WTC11 (cell line): ENCODE data around the gene PLXDC2. TPM values are rescaled to one million over a fixed set of nuclear protein-coding genes. Genes with fewer than 3 reads are reported as not detected.
A peak's percentile ranks its signal among the peaks of the same experiment; 100 is the strongest.

Experiments used
- ATAC-seq: fragments of 200-7000 bp; cut with Tn5 transposase; 2 replicates; pipeline ENCODE4 v1.10.0; 2021; ENCODE audit warnings: mild to moderate bottlenecking, moderate library complexity
- CTCF ChIA-PET: fragments of 300-600 bp; sonication (Branson Sonifier 250); formaldehyde crosslinking; loops from one replicate; lab custom pipeline; 2021; ENCODE audit warnings: antibody characterized with exemption; lab: Charles Lee
- POLR2A ChIA-PET: fragments of 350-600 bp; sonication (Branson Sonifier 250); formaldehyde crosslinking; loops from one replicate; lab custom pipeline; 2021; ENCODE audit warnings: antibody characterized with exemption; lab: Charles Lee
- DNase-seq: peaks from one replicate; pipeline ENCODE4 v3.0.0; 2021; ENCODE audit warnings: low spot score
- H3K27ac Mint-ChIP-seq: 2 replicates; pipeline ENCODE4 v1.8.0; 2021; ENCODE audit warnings: mixed read lengths
- H3K27me3 Mint-ChIP-seq: 2 replicates; pipeline ENCODE4 v1.8.0; 2021; ENCODE audit warnings: low read depth, mild to moderate bottlenecking, moderate library complexity, mixed read lengths
- H3K36me3 Mint-ChIP-seq: 2 replicates; pipeline ENCODE4 v1.8.0; 2021; ENCODE audit warnings: mixed read lengths
- H3K4me1 Mint-ChIP-seq: 2 replicates; pipeline ENCODE4 v1.8.0; 2022; ENCODE audit warnings: mixed read lengths
- H3K4me3 Mint-ChIP-seq: 2 replicates; pipeline ENCODE4 v1.8.0; 2021; ENCODE audit warnings: mild to moderate bottlenecking, moderate library complexity, mixed read lengths
- H3K9me3 Mint-ChIP-seq: 2 replicates; pipeline ENCODE4 v1.8.0; 2021; ENCODE audit warnings: mixed read lengths
- ARID4B ChIP-seq: sonication (generic); formaldehyde crosslinking; IDR thresholded peaks from 2 replicates; pipeline ENCODE4 v1.8.0; 2023; ENCODE audit warnings: missing genetic modification reagents, mild to moderate bottlenecking, borderline replicate concordance
- ATF2 ChIP-seq: sonication (generic); formaldehyde crosslinking; IDR thresholded peaks from 2 replicates; pipeline ENCODE4 v1.8.1; 2022; ENCODE audit warnings: low read depth, missing genetic modification reagents, borderline replicate concordance
- CTCF ChIP-seq: fragments of 200-600 bp; IDR thresholded peaks from 2 replicates; pipeline ENCODE4 v1.8.0; 2022; ENCODE audit warnings: antibody characterized with exemption
- ERG ChIP-seq: fragments of 250-450 bp; sonication (Bioruptor Pico); IDR thresholded peaks from 2 replicates; pipeline ENCODE4 v1.8.0; 2021; ENCODE audit warnings: mild to moderate bottlenecking
- FOXK1 ChIP-seq: sonication (generic); formaldehyde crosslinking; IDR thresholded peaks from 2 replicates; pipeline ENCODE4 v1.8.0; 2022; ENCODE audit warnings: mild to moderate bottlenecking, moderate library complexity, missing genetic modification reagents
- HMGA2 ChIP-seq: fragments of 250-450 bp; sonication (Bioruptor Pico); IDR thresholded peaks from 2 replicates; pipeline ENCODE4 v1.4.0; 2021; ENCODE audit warnings: mild to moderate bottlenecking, moderate library complexity
- IRF1 ChIP-seq: sonication (generic); formaldehyde crosslinking; IDR thresholded peaks from 2 replicates; pipeline ENCODE4 v1.8.0; 2023; ENCODE audit warnings: missing genetic modification reagents
- JUN ChIP-seq: sonication (generic); formaldehyde crosslinking; IDR thresholded peaks from 2 replicates; pipeline ENCODE4 v1.8.0; 2023; ENCODE audit warnings: mild to moderate bottlenecking, missing genetic modification reagents
- MLX ChIP-seq: sonication (generic); formaldehyde crosslinking; IDR thresholded peaks from 2 replicates; pipeline ENCODE4 v1.8.1; 2023; ENCODE audit warnings: mild to moderate bottlenecking, missing genetic modification reagents, moderate library complexity
- SOX15 ChIP-seq: fragments of 250-450 bp; sonication (Bioruptor Pico); IDR thresholded peaks from 2 replicates; pipeline ENCODE4 v1.9.0; 2021; ENCODE audit warnings: mild to moderate bottlenecking
- STAT6 ChIP-seq: sonication (generic); formaldehyde crosslinking; conservative IDR thresholded peaks from 2 replicates; pipeline ENCODE4 v1.8.1; 2023; ENCODE audit warnings: mild to moderate bottlenecking, low read depth, missing genetic modification reagents, moderate library complexity
- TEAD1 ChIP-seq: sonication (generic); formaldehyde crosslinking; IDR thresholded peaks from 2 replicates; pipeline ENCODE4 v1.8.0; 2022; ENCODE audit warnings: mild to moderate bottlenecking, missing genetic modification reagents
- ZNF219 ChIP-seq: sonication (generic); formaldehyde crosslinking; IDR thresholded peaks from 2 replicates; pipeline ENCODE4 v1.8.0; 2023; ENCODE audit warnings: missing genetic modification reagents, mild to moderate bottlenecking, borderline replicate concordance
- ZNF512 ChIP-seq: sonication (generic); formaldehyde crosslinking; IDR thresholded peaks from 2 replicates; pipeline ENCODE4 v1.8.1; 2022; ENCODE audit warnings: missing genetic modification reagents, borderline replicate concordance
- total RNA-seq: library from RNA; stranded (reverse); gene quantifications from 3 replicates; pipeline ENCODE4 v1.2.3, GENCODE V29; 2021

PLXDC2 gene
- total RNA-seq, 1 experiment from 2014 or later, result 31.7 TPM

- no peaks in the 10 kb centered on the region for H3K27me3 Mint-ChIP-seq
- no peak overlapping the region for H3K4me3 Mint-ChIP-seq
- peaks cover 12% of the 10 kb centered on the region for H3K36me3 Mint-ChIP-seq
- ATAC-seq (peak; percentile 63), DNase-seq (no peak)
- peaks cover 36% of the 10 kb centered on the region for H3K4me1 Mint-ChIP-seq
- ChIA-PET CTCF (no interaction called here), POLR2A (no interaction called here)
- TF ChIP-seq IRF1 (CRISPR knock-in tag) (no peak), HMGA2 (CRISPR knock-in tag) (no peak)
- H3K9me3 Mint-ChIP-seq, result peaks cover 7% of the 10 kb centered on the region; the same call in 1 of the 2 replicates
- H3K27ac Mint-ChIP-seq, result no peak overlapping the region
Observed at GRCh38 chr10:20110125-20111100, 294.2 kb downstream of the PLXDC2 start.

- Mint-ChIP-seq H3K9me3 (peaks cover 7% of the 10 kb centered on the region; the same call in 1 of the 2 replicates), H3K4me1 (peaks cover 56% of the 10 kb centered on the region), H3K27me3 (no peaks in the 10 kb centered on the region), H3K36me3 (peaks cover 12% of the 10 kb centered on the region), H3K27ac (peak overlapping the region; percentile 64), H3K4me3 (no peak overlapping the region)
- no peak for TF ChIP-seq TEAD1 (CRISPR knock-in tag)
- no peak for TF ChIP-seq FOXK1
- no peak for TF ChIP-seq SOX15 (CRISPR knock-in tag)
- TF ChIP-seq CTCF, result no peak
- no peak for TF ChIP-seq MLX
- no peak for TF ChIP-seq JUN (CRISPR knock-in tag)
- CTCF ChIA-PET, result no interaction called here
- DNase-seq (no peak), ATAC-seq (no peak)
- POLR2A ChIA-PET, result no interaction called here
Observed at GRCh38 chr10:20114179-20114578, 297.9 kb downstream of the PLXDC2 start.

GRCh38 chr10:20115894-20116293 lies 299.7 kb downstream of the PLXDC2 start:
- Mint-ChIP-seq H3K9me3 (peaks cover 7% of the 10 kb centered on the region; the same call in 1 of the 2 replicates), H3K4me3 (0 out of 2 replicates have a peak overlapping the region, but pooled peaks have one; percentile 1), H3K27me3 (no peaks in the 10 kb centered on the region), H3K27ac (peak overlapping the region; percentile 27), H3K4me1 (peaks cover 70% of the 10 kb centered on the region), H3K36me3 (peaks cover 12% of the 10 kb centered on the region)
- POLR2A ChIA-PET, result no interaction called here
- DNase-seq (no peak), ATAC-seq (peak; percentile 82)
- CTCF ChIA-PET, result no interaction called here
- TF ChIP-seq ARID4B (CRISPR knock-in tag) (no peak), STAT6 (CRISPR knock-in tag) (no peak), ATF2 (no peak), ZNF512 (no peak), ZNF219 (CRISPR knock-in tag) (no peak), ERG (CRISPR knock-in tag) (no peak)
